ENCODE measurements around the gene SMPD3.
"Not testable (repeated sequence)": the region's sequence is repeated elsewhere in the genome, so short reads cannot be mapped to it uniquely, and the experiment has no call there.

SMPD3 gene

GRCh38 chr16:68448360-68448970, at the start of gene SMPD3:
TSS of gene SMPD3 (minus strand) at chr16:68448508. CDS start at chr16:68372181, 76,327 bp downstream.
- DNase-seq (ENCODE audit: low spot score), result peak; percentile 100

GRCh38 chr16:68496689-68497088, 48.4 kb upstream of the SMPD3 start:
- no peak for DNase-seq (ENCODE audit: low spot score)

- not testable (repeated sequence) for DNase-seq (ENCODE audit: low spot score)
Measured at GRCh38 chr16:68494261-68494660, 46.0 kb upstream of the SMPD3 start.

- no peak for DNase-seq (ENCODE audit: low spot score)
Measured at GRCh38 chr16:68493412-68494070, 45.2 kb upstream of the SMPD3 start.

GRCh38 chr16:68492543-68493411, 44.5 kb upstream of the SMPD3 start:
- DNase-seq (ENCODE audit: low spot score), result no peak

DNA sequence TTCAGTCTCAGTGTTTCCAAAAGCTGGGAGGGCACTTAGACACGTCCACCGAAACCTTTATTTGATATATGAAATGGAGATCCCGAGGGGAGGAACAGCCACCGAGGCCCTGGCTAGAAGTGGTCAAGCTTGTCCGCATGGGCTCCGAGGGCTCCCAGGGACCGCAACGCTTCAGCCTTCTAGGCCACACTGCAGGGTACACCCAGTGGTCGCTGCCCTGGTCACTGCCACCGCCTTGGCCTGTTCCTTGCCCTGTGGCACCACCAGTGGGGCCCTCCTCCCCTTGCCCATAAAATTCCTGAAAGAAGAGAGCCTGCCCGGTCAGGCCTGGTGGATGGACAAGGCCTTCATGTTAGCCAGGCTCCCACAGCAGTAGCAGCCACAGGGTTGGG, 43.8 kb upstream of the SMPD3 start:
- no peak for DNase-seq (ENCODE audit: low spot score)

DNA sequence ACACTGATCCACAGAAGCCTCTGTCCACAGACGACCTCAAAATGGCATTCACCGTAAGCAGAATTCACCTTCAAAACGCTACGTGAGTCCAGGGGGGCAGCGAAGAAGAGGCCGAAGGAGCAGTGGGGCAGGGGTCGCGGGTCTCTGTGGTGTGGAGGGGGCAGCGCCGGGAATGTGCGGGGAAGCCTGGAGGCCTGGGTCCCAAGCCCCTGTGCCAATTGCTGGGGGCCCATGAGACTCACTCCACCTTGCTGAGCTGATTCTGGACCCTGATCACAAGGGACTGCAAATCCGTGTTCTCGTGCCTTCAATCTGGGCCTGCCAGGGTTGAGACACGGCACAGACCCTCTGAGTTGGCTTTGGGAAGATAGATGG, 43.3 kb upstream of the SMPD3 start:
- no peak for DNase-seq (ENCODE audit: low spot score)

DNA sequence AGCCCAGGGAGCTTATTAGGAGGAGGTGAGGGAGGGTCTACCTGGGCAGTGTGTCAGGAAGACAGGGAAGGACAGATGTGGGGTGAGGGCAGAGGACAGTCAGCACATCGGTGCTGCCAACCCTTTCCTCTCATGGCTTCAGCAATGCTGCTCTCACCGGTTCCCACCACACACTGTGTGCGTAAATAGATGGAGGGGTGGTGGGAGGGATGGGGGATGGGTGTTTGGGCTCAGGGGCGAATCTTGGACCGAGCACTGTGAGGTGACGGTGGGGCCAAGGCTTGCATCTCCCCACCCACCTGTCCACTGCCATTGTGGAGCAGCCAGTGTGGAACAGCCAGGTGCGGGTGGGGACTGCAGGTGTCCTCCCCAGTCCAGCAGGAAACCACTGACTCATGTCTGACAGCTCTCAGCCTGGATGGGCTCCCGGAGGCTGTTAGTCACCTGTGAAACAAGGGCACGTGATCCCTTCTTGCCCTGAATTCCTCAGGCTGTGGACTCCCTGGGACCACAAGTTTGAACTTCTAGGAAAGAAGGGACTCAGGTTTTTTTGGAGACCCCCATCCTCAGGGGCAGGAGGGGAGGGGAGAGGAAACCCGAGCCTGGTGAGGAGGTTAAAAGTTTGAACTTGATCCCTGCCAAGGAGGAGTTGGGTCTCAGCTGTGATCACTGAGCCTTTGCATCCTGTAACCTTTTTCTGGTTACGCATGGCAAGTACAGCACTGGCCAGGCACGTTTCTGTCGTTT, 42.7 kb upstream of the SMPD3 start:
- DNase-seq (ENCODE audit: low spot score), result no peak

GRCh38 chr16:68490358-68490757, 42.0 kb upstream of the SMPD3 start:
- DNase-seq (ENCODE audit: low spot score), result no peak

DNA sequence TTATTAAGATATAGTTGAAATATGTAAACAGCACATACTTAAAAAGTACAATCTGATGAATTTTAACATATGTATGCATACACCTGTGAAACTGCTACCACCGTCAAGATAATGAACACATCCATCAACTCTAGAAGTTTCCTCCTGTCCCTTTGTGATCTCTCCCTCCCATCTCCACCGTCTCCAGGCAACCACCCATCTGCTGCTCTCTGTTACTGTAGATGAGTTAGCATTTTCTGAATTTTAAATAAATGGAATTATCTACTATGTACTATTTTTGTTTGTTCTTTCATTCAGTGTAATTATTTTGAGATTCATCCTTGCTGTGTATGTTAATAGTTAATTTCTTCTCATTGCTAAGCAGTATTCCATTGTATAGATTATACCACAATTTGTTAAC, 40.2 kb upstream of the SMPD3 start:
- no peak for DNase-seq (ENCODE audit: low spot score)

DNA sequence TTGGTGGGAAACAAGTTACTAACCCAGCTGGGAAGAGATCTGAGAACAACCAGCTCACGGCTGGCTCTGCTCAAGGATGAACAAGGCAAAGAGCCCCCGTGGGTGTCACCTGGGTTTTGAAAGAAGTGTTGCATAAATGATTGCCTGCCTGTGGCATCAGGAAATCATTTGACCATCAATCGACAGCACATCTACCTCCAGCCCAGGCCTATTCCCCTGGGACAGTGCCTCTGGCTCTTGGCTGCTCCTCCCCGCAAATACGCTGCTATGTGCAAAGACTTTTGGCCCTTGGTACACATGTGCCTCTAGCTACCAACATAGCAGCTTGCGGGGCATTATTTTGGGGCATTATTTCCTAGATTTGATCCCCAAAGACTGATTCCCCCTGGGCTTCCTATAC, 39.4 kb upstream of the SMPD3 start:
- DNase-seq (ENCODE audit: low spot score), result no peak

DNA sequence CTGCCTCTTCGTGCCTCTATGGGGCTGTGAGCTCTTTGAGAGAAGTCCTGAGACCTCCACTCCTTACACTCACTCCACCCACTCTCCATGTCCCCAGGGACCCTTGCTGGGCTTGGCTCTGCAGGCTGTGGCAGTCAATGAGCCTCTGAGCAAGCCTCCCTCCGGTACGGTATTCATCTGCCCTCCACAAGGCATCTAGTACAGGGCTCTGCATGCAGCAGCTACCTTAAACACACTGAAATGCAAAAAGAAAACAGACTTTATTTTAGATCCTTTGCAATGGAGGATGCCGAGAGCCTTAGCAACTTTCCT, 38.9 kb upstream of the SMPD3 start:
- no peak for DNase-seq (ENCODE audit: low spot score)

- DNase-seq (ENCODE audit: low spot score), result no peak
Measured at GRCh38 chr16:68486502-68487202, 38.3 kb upstream of the SMPD3 start.

- no peak for DNase-seq (ENCODE audit: low spot score)
Measured at GRCh38 chr16:68481636-68482035, 33.3 kb upstream of the SMPD3 start.

- no peak for DNase-seq (ENCODE audit: low spot score)
Measured at GRCh38 chr16:68480084-68480995, 32.0 kb upstream of the SMPD3 start.

DNA sequence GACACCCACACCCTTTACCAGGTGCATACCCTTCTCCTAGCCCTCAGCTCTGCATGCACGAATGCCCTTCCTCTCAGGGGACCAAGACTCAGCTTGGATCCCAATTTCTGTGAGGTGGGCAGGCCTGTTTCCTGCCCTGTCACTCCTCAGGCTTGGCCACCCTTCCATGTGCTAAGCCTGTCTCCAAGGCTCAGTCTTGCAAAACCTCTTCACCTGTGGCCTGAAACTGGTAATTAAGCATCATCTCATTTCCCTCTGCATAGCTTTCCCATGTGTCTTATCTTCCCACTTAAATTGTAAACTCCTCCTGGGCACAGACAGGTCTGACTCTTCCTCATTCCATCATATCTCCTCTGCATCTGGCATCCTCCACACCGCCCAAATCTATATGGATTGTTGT, 31.0 kb upstream of the SMPD3 start:
- DNase-seq (ENCODE audit: low spot score), result no peak

DNA sequence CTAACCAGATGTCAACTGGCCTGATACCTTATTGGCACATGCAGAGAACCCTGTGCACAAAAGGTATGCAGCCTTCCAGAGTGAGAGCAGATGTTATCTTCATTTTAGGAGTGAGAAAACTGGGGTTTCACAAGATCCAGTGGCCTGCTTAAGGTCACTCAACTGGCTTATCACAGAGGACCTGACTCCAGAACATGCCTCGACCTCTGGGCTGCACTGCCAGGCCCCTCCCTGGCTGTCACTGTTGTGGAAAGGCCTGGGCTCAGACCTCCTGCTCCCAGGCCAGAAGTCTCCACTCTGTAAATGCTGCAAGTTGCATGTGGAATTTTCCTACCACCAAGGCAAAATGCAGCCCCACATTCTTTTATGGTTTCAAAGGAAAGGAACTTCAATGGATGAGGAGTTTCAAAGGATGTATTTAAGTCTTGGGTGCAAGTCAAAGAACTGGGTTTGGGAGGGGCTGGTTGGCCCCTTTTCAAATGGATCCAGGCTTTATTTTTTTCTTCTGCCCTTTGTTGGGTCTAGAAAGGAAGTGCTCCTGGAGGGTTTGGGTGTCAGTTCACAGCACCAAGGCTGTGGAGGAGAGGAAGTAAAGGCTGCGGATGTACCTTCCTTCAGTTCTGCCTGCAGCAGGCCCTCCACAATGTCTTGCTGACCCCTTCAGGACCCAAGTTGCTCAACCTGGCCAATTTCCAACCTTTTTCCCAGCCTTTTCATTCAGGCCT, 30.4 kb upstream of the SMPD3 start:
- DNase-seq (ENCODE audit: low spot score), result peak; percentile 10

GRCh38 chr16:68475071-68475470, 26.8 kb upstream of the SMPD3 start:
- DNase-seq (ENCODE audit: low spot score), result no peak

- peak; percentile 23 for DNase-seq (ENCODE audit: low spot score)
Measured at GRCh38 chr16:68473358-68474070, 25.2 kb upstream of the SMPD3 start.

- no peak for DNase-seq (ENCODE audit: low spot score)
Measured at GRCh38 chr16:68472581-68472980, 24.3 kb upstream of the SMPD3 start.
